Measurements from ENCODE around the gene ZNF738.

The ZNF738 gene

DNA sequence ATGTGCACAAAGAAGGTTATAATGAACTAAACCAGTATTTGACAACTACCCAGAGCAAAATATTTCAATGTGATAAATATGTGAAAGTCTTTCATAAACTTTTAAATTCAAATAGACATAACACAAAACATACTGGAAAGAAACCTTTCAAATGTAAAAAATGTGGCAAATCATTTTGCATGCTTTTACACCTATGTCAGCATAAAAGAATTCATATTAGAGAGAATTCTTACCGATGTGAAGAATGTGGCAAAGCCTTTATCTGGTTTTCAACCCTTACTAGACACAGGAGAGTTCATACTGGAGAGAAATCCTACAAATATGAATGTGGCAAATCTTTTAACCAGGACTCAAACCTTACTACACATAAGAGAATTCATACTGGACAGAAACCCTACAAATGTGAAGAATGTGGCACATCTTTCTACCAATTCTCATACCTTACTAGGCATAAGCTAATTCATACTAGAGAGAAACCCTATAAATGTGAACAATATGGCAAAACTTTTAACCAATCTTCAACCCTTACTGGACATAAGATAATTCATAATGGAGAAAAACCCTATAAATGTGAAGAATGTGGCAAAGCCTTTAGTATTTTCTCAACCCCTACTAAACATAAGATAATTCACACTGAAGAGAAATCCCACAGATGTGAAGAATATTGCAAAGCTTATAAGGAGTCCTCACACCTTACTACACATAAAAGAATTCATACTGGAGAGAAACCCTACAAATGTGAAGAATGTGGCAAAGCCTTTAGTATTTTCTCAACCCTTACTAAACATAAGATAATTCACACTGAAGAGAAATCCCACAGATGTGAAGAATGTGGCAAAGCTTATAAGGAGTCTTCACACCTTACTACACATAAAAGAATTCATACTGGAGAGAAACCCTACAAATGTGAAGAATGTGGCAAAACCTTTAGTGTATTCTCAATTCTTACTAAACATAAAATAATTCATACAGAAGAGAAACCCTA is 64.5 kb downstream of the ZNF738 start:
- DNase-seq = no peak
